Ishikawa (cell line): Measurements from ENCODE around the gene ABCC6.
A peak's percentile ranks its signal among the peaks of the same experiment; 100 is the strongest.

ENCODE experiments used
- CEBPB ChIP-seq: IDR thresholded peaks from 2 replicates; pipeline ENCODE4 v1.6.1; 2012
- FOXM1 ChIP-seq: IDR thresholded peaks from 2 replicates; pipeline ENCODE4 v1.6.1; 2012; ENCODE audit warnings: low read depth, borderline replicate concordance
- RAD21 ChIP-seq: IDR thresholded peaks from 2 replicates; pipeline ENCODE4 v1.6.1; 2012; ENCODE audit warnings: low read depth
- TAF1 ChIP-seq: IDR thresholded peaks from 2 replicates; pipeline ENCODE4 v1.6.1; 2012; ENCODE audit warnings: low read depth, mild to moderate bottlenecking

DNA sequence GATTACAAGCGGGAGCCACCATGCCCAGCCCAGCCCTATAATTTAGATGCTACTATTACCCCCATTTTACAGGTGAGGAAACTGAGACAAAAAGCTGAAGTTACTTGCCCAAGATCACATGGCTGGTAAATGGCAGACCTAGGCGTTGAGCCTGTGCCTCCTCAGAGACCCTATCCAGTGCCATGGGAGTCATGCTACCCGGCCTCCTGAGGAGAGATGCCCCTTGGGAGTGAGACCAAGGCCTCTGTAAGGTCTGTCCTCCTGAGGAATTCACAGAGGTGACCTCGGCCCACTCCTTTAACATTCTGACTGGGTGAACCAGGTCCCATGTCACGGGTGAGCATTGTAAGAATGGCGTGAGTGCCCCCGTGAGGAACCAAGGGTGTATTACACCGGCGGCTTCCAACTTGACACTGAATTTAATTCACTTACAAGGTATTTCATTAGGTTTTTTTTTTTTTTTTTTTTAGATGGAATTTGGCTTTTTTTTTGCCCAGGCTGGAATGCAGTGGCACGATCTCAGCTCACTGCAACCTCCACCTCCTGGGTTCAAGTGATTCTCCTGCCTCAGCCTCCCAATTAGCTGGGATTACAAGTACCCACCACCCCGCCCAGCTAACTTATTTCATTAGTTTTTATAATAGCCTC lies 95.7 kb downstream of the ABCC6 start:
- no peak for TF ChIP-seq FOXM1
- no peak for TF ChIP-seq TAF1
- peak; percentile 89 for TF ChIP-seq RAD21
- no peak for TF ChIP-seq CEBPB
